ENCODE data around the gene TMEM63C.

Gene TMEM63C

DNA sequence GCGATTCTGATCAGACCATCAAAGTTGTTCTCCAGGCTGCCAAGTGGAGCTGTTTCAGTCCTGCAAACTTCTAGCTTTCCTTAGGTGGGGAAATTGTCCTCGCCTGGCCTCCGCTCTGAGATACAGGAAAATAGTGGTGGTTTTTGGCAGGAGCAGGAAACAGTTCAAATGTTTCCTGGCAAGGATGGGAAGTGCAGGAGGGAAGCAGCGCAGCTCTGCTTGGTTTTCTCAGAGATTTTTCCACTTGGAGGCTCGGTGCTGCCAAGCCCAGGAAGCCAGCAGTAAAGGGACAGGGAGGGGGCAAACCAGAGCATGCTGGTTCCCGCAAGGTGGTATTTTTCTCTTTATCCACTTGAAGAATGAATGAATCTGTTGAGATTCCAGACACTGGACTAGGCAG is 17.0 kb downstream of the TMEM63C start:
- no peak for TF ChIP-seq EZH2 (optimal IDR thresholded peaks at IDR 0.05; ENCODE audit: low read depth, low read length)
- TF ChIP-seq EZH2phosphoT487 (IDR thresholded peaks at IDR 0.05; ENCODE audit: low read length), result no peak
- TF ChIP-seq, protein P1, sequence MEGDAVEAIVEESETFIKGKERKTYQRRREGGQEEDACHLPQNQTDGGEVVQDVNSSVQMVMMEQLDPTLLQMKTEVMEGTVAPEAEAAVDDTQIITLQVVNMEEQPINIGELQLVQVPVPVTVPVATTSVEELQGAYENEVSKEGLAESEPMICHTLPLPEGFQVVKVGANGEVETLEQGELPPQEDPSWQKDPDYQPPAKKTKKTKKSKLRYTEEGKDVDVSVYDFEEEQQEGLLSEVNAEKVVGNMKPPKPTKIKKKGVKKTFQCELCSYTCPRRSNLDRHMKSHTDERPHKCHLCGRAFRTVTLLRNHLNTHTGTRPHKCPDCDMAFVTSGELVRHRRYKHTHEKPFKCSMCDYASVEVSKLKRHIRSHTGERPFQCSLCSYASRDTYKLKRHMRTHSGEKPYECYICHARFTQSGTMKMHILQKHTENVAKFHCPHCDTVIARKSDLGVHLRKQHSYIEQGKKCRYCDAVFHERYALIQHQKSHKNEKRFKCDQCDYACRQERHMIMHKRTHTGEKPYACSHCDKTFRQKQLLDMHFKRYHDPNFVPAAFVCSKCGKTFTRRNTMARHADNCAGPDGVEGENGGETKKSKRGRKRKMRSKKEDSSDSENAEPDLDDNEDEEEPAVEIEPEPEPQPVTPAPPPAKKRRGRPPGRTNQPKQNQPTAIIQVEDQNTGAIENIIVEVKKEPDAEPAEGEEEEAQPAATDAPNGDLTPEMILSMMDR (IDR thresholded peaks at IDR 0.05; ENCODE audit: low read length), result no peak
- no peak overlapping the region for H3K4me2 ChIP-seq (ENCODE audit: low read depth, low read length)
- no peaks in the 10 kb centered on the region for H3K9me3 ChIP-seq (replicated peaks; ENCODE audit: insufficient read depth, low read length)
- H3K36me3 ChIP-seq (replicated peaks; ENCODE audit: insufficient read depth, low read length), result no peaks in the 10 kb centered on the region
- H3K79me2 ChIP-seq (ENCODE audit: low read length), result no peaks in the 10 kb centered on the region
- no peaks in the 10 kb centered on the region for H3K4me1 ChIP-seq (ENCODE audit: low read length)
- no peaks in the 10 kb centered on the region for H4K20me1 ChIP-seq (ENCODE audit: insufficient read depth, low read length)
- DNase-seq, result no peak
- no peak overlapping the region for H2AFZ ChIP-seq (ENCODE audit: low read length)
- H3K4me3 ChIP-seq (ENCODE audit: low read length), result no peak overlapping the region
- H3K27me3 ChIP-seq (replicated peaks; ENCODE audit: insufficient read depth, low read length), result no peaks in the 10 kb centered on the region
- no peak overlapping the region for H3K9ac ChIP-seq (ENCODE audit: low read length)
- H3K9me2 ChIP-seq (replicated peaks; ENCODE audit: insufficient read depth, low read length), result no peaks in the 10 kb centered on the region
- H3F3A ChIP-seq (ENCODE audit: insufficient read depth, low read length), result no peaks in the 10 kb centered on the region
- H3K27ac ChIP-seq (ENCODE audit: low read length), result no peak overlapping the region

DNA sequence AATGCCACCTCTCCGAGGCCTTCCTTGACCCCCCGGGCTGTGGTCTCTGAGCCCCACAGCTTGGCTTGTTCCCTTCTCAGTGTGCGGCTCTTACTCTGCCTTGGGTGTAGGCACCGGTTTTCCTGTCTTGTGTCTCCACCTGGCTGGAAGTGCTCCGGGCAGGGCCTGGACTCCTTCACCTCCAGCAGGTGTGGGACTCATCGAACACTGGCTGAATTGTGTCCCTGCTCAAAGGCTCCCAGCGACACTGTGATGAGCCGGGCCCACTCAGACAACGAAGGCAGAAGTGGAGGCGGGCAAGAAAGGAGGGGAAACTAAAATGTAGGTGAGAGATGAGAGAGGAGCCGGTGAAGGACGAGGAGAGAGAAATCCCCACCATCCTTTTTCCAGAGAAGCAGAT is 18.0 kb downstream of the TMEM63C start:
- Histone ChIP-seq H3F3A (ENCODE audit: insufficient read depth, low read length) (no peaks in the 10 kb centered on the region), H3K4me2 (ENCODE audit: low read depth, low read length) (no peak overlapping the region), H3K36me3 (replicated peaks; ENCODE audit: insufficient read depth, low read length) (no peaks in the 10 kb centered on the region), H3K27ac (ENCODE audit: low read length) (no peak overlapping the region), H3K4me3 (ENCODE audit: low read length) (no peak overlapping the region), H3K79me2 (ENCODE audit: low read length) (no peaks in the 10 kb centered on the region), H2AFZ (ENCODE audit: low read length) (no peak overlapping the region), H3K4me1 (ENCODE audit: low read length) (no peaks in the 10 kb centered on the region), H3K9me3 (replicated peaks; ENCODE audit: insufficient read depth, low read length) (no peaks in the 10 kb centered on the region), H3K9ac (ENCODE audit: low read length) (no peak overlapping the region), H3K9me2 (replicated peaks; ENCODE audit: insufficient read depth, low read length) (no peaks in the 10 kb centered on the region), H4K20me1 (ENCODE audit: insufficient read depth, low read length) (no peaks in the 10 kb centered on the region), H3K27me3 (replicated peaks; ENCODE audit: insufficient read depth, low read length) (no peaks in the 10 kb centered on the region)
- no peak for DNase-seq
- TF ChIP-seq EZH2 (optimal IDR thresholded peaks at IDR 0.05; ENCODE audit: low read depth, low read length) (no peak), EZH2phosphoT487 (IDR thresholded peaks at IDR 0.05; ENCODE audit: low read length) (no peak)
- TF ChIP-seq, protein P1 (IDR thresholded peaks at IDR 0.05; ENCODE audit: low read length), result no peak

DNA sequence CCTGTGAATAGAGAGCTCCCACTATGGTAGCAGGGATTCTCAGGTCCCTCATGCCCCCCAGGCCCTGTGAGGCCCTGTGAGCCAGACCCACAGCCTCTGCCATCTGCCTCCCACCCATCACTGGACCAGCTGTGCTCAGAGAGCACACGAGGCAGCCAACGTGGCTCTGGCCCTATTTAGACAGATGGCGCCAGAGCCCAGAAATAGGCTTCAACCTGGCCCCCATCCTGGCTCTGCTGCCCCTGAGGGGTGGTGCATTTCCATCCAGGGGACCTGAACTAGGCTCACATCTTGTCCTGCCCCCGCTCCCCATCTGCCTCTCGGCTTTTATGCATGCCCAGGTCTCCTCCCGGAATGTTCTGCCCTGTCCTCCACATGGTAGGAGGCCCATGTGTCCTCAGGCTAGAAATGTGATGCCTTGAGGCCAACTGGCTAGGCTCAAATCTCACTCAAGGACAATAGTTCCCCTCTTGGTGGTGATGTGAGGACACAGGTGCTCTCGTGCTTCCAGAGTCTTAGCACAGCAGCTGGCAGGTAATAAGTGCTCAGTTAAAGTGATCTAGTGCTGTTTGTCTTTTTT is 18.9 kb downstream of the TMEM63C start:
- no peak overlapping the region for H3K9ac ChIP-seq (ENCODE audit: low read length)
- H2AFZ ChIP-seq (ENCODE audit: low read length), result no peak overlapping the region
- no peaks in the 10 kb centered on the region for H3F3A ChIP-seq (ENCODE audit: insufficient read depth, low read length)
- H3K27me3 ChIP-seq (replicated peaks; ENCODE audit: insufficient read depth, low read length), result no peaks in the 10 kb centered on the region
- H3K9me2 ChIP-seq (replicated peaks; ENCODE audit: insufficient read depth, low read length), result no peaks in the 10 kb centered on the region
- no peaks in the 10 kb centered on the region for H3K9me3 ChIP-seq (replicated peaks; ENCODE audit: insufficient read depth, low read length)
- H3K36me3 ChIP-seq (replicated peaks; ENCODE audit: insufficient read depth, low read length), result no peaks in the 10 kb centered on the region
- no peak overlapping the region for H3K27ac ChIP-seq (ENCODE audit: low read length)
- no peak overlapping the region for H3K4me2 ChIP-seq (ENCODE audit: low read depth, low read length)
- no peaks in the 10 kb centered on the region for H3K79me2 ChIP-seq (ENCODE audit: low read length)
- no peak overlapping the region for H3K4me3 ChIP-seq (ENCODE audit: low read length)
- no peak for TF ChIP-seq EZH2phosphoT487 (IDR thresholded peaks at IDR 0.05; ENCODE audit: low read length)
- no peak for TF ChIP-seq EZH2 (optimal IDR thresholded peaks at IDR 0.05; ENCODE audit: low read depth, low read length)
- TF ChIP-seq, protein P1 (IDR thresholded peaks at IDR 0.05; ENCODE audit: low read length), result no peak
- H3K4me1 ChIP-seq (ENCODE audit: low read length), result no peaks in the 10 kb centered on the region
- DNase-seq, result no peak
- H4K20me1 ChIP-seq (ENCODE audit: insufficient read depth, low read length), result no peaks in the 10 kb centered on the region

Data from MM.1S (cell line).